Activated T-helper 17 cell treated with anti-CD3 and anti-CD28 coated beads, Interleukin-2, amount 50 U/mL, for 72 hours (primary cell): ENCODE data around the gene GRID1. TPM values are rescaled to one million over a fixed set of nuclear protein-coding genes. Genes with fewer than 3 reads are reported as not detected.
A peak's percentile ranks its signal among the peaks of the same experiment; 100 is the strongest.

ENCODE experiments used
- ATAC-seq: fragments of 150-1000 bp; cut with Tn5 transposase; replicated peaks from 2 replicates; pipeline ENCODE4 v1.10.0; 2021; ENCODE audit warnings: mild to moderate bottlenecking, moderate library complexity
- H3K27ac Mint-ChIP-seq: one replicate; pipeline ENCODE4 v1.8.0; 2022; ENCODE audit warnings: mixed read lengths
- H3K27me3 Mint-ChIP-seq: one replicate; pipeline ENCODE4 v1.8.0; 2022; ENCODE audit warnings: mixed read lengths
- H3K36me3 Mint-ChIP-seq: one replicate; pipeline ENCODE4 v1.8.0; 2022; ENCODE audit warnings: low read depth, mild to moderate bottlenecking, mixed read lengths
- H3K4me1 Mint-ChIP-seq: one replicate; pipeline ENCODE4 v1.8.0; 2022; ENCODE audit warnings: mixed read lengths
- H3K4me3 Mint-ChIP-seq: one replicate; pipeline ENCODE4 v1.8.0; 2022; ENCODE audit warnings: mild to moderate bottlenecking, mixed read lengths
- H3K9me3 Mint-ChIP-seq: one replicate; pipeline ENCODE4 v1.8.0; 2022; ENCODE audit warnings: mixed read lengths
- total RNA-seq, 2 donors: library from RNA; stranded (reverse); gene quantifications; one replicate each; pipeline ENCODE4 v1.2.3, GENCODE V29; 2022

Gene GRID1
- total RNA-seq, 2 donors from 2014 or later: not detected

DNA sequence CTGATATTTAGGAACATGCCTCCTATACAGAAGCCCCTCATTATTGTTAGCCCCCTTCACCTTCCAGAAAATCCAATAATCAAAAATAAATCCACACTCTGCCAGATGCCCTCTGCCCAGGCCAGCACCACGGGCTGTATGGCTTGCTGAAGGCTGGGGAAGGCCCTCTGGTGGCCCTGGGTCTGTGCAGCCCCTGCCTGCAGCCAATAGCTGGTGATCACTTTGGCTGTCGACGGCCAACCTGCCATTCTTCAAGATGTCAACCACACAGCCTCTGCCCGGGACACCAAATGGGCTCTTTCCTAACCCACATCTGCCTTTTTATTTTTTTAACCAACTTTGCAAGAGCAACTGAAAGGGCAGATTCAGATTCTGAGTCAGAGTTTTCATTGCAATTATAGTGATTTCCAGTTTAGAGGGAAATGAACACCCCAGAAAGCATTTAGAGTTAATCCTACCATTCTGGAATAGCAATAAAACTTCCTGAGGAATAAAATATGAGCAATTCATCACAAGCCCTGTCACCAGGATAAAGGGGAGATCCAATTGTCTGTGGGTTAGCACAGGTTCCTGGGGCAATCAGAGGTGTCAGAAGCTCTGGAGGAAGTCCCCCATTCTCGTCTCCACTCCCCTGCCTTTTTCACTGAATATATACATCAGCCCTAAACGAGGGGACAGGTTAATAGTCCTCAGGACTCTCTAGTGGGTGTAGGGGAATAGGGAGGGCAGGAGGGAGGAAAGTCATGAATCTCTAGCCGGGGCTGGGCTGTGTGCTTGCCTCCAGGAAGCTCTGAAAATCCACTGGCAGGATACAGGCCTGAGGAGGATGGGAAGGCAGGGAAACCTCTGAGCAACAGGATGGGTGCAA is 211.3 kb downstream of the GRID1 start:
- peaks cover 19% of the 10 kb centered on the region for H3K27me3 Mint-ChIP-seq
- H3K9me3 Mint-ChIP-seq: no peaks in the 10 kb centered on the region
- no peaks in the 10 kb centered on the region for H3K4me1 Mint-ChIP-seq
- no peak overlapping the region for H3K27ac Mint-ChIP-seq
- ATAC-seq: no peak
- H3K36me3 Mint-ChIP-seq: no peaks in the 10 kb centered on the region
- H3K4me3 Mint-ChIP-seq: no peak overlapping the region

- H3K36me3 Mint-ChIP-seq: no peaks in the 10 kb centered on the region
- no peak overlapping the region for H3K4me3 Mint-ChIP-seq
- H3K27me3 Mint-ChIP-seq: peaks cover 13% of the 10 kb centered on the region
- H3K9me3 Mint-ChIP-seq: no peaks in the 10 kb centered on the region
- H3K27ac Mint-ChIP-seq: no peak overlapping the region
- no peaks in the 10 kb centered on the region for H3K4me1 Mint-ChIP-seq
- no peak for ATAC-seq
These were observed 212.8 kb downstream of the GRID1 start for GRCh38 chr10:86153751-86154150.

DNA sequence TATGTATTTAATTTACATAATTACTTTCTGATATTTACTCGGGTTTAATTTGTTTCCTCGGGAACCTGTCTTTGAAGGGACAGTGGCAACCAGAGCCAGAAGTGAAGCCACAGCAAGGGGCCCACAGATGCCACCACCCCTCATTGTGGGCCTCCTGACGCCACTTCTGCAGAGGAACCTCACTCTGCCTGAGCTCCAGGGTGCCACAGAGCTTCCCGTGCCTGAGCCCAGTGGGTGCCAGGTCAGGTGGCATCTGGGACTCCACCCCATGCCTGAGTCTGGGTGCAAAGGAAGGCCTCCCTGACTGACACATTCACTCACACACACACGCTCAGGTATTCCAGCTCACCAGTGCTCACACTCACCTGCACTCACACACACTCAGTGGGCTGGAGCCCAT is 213.7 kb downstream of the GRID1 start:
- Mint-ChIP-seq H3K9me3 (no peaks in the 10 kb centered on the region), H3K27me3 (peaks cover 13% of the 10 kb centered on the region), H3K27ac (no peak overlapping the region), H3K4me1 (no peaks in the 10 kb centered on the region), H3K36me3 (no peaks in the 10 kb centered on the region), H3K4me3 (no peak overlapping the region)
- no peak for ATAC-seq

GRCh38 chr10:86152354-86152753 is 214.2 kb downstream of the GRID1 start:
- Mint-ChIP-seq H3K4me3 (no peak overlapping the region), H3K9me3 (no peaks in the 10 kb centered on the region), H3K4me1 (no peaks in the 10 kb centered on the region), H3K27me3 (peaks cover 13% of the 10 kb centered on the region), H3K36me3 (no peaks in the 10 kb centered on the region), H3K27ac (no peak overlapping the region)
- ATAC-seq: no peak

DNA sequence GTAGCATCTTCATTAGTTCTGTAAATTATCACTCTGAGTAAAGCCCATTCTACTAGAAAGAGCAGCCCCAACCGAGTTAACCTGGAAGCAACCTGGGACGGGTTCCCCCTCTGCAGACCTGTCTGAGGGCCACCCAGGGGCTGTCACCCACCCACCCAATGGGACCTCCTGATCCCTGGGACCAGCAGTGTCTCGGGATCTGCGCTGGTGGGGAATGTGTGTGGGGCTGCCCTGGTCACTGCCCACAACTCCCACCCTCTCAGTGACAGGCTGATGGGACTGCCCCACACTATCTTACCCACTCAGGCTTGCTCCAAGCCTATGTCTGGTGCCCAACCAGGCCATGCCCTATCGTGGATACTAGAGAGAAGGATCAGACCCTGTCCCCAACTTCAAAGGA is 215.0 kb downstream of the GRID1 start:
- Mint-ChIP-seq H3K36me3 (no peaks in the 10 kb centered on the region), H3K27ac (no peak overlapping the region), H3K4me1 (no peaks in the 10 kb centered on the region), H3K27me3 (peaks cover 11% of the 10 kb centered on the region), H3K4me3 (no peak overlapping the region), H3K9me3 (no peaks in the 10 kb centered on the region)
- ATAC-seq: no peak

- Mint-ChIP-seq H3K9me3 (no peaks in the 10 kb centered on the region), H3K27me3 (peaks cover 11% of the 10 kb centered on the region), H3K27ac (no peak overlapping the region), H3K36me3 (no peaks in the 10 kb centered on the region), H3K4me1 (no peaks in the 10 kb centered on the region), H3K4me3 (no peak overlapping the region)
- no peak for ATAC-seq
These were observed 217.3 kb downstream of the GRID1 start for GRCh38 chr10:86149257-86149656.

- H3K27ac Mint-ChIP-seq: no peak overlapping the region
- no peak overlapping the region for H3K4me3 Mint-ChIP-seq
- no peaks in the 10 kb centered on the region for H3K36me3 Mint-ChIP-seq
- H3K4me1 Mint-ChIP-seq: no peaks in the 10 kb centered on the region
- H3K27me3 Mint-ChIP-seq: peaks cover 11% of the 10 kb centered on the region
- no peaks in the 10 kb centered on the region for H3K9me3 Mint-ChIP-seq
- no peak for ATAC-seq
These were observed 218.5 kb downstream of the GRID1 start for GRCh38 chr10:86148117-86148516.

- Mint-ChIP-seq H3K27me3 (peaks cover 8% of the 10 kb centered on the region), H3K4me3 (no peak overlapping the region), H3K27ac (no peak overlapping the region), H3K9me3 (no peaks in the 10 kb centered on the region), H3K36me3 (no peaks in the 10 kb centered on the region), H3K4me1 (no peaks in the 10 kb centered on the region)
- ATAC-seq: no peak
These were observed 222.3 kb downstream of the GRID1 start for GRCh38 chr10:86144301-86144700.

DNA sequence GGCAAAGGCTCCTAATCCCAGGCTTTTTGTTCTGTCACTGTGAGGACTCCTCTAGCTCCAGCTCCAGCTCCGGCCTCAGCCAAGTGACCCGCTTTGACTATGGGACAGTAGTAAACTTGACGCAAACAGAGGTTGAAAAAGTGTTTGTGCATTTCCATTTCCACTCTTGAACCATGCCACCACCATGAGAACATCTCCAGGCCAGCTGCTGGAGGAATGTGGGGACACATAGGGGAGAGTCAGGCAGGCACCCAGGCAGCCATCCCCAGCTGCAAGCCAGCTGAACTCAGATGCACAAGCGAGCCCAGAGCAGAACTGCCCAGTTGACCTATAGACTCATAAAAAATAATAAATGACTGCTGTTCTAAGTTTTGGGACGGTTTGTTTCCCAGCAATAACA is 224.7 kb downstream of the GRID1 start:
- H3K27ac Mint-ChIP-seq: no peak overlapping the region
- H3K36me3 Mint-ChIP-seq: no peaks in the 10 kb centered on the region
- no peaks in the 10 kb centered on the region for H3K9me3 Mint-ChIP-seq
- peaks cover 8% of the 10 kb centered on the region for H3K27me3 Mint-ChIP-seq
- ATAC-seq: no peak
- no peak overlapping the region for H3K4me3 Mint-ChIP-seq
- H3K4me1 Mint-ChIP-seq: no peaks in the 10 kb centered on the region

DNA sequence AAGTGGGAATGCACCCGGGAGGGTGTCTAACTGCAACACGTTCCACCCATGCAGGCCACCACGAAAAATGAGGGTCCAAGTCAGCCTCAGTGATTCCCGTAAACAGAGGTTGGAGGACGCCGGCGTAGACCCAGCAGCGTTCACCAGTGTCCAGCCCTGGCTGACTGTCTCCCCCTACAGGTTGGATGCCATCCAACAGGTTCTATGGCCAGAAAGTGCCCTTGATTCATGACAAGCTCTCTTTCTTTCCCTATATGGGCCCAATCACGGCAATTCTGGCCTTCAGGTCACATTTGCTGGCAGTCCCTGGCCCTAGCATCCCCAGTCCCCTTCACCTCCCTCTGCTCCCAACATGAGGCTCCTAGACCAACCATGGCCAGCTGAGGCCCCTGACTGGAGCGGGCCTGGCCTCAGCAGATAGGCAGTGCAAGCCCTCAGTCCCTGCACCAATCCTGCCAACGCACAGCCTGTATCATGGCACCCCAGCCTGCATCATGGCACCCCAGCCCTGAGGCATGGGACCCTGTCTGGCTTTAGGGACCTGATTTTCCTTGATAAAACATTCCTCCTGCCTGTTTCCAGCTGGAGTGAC is 227.4 kb downstream of the GRID1 start:
- no peak overlapping the region for H3K4me3 Mint-ChIP-seq
- H3K36me3 Mint-ChIP-seq: no peaks in the 10 kb centered on the region
- ATAC-seq: peak; percentile 20

DNA sequence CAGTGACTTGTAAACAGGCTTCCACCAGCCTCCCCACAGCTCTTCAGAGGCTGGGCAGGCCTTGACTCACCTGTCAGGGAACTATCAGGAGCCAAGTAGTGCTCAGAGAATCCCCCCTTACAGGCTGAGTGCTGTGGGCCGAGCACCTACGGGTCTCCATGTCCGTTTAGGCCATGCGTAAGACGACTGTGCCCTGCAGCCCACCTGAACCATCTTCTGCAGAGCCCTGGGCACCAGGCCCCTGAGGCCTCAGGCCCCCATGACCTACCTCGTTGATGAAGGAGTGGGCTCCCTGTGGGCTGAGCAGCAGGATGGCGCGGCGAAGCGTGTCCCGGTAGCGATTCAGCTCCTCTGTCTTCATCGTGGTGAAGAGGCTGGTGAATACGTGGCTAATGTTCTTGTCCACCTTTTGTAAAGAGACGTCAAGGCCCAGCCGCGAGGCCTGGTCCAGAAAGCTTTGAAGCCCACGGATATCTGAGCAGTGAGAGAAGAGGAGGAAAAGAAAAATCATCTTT is 228.0 kb downstream of the GRID1 start:
- no peaks in the 10 kb centered on the region for H3K4me1 Mint-ChIP-seq
- H3K27me3 Mint-ChIP-seq: no peaks in the 10 kb centered on the region
- no peak overlapping the region for H3K27ac Mint-ChIP-seq
- no peak for ATAC-seq
- no peak overlapping the region for H3K4me3 Mint-ChIP-seq
- H3K9me3 Mint-ChIP-seq: no peaks in the 10 kb centered on the region
- H3K36me3 Mint-ChIP-seq: no peaks in the 10 kb centered on the region

More for the DNA sequence above, 227.4 kb downstream of the GRID1 start:
- Mint-ChIP-seq H3K27ac (no peak overlapping the region), H3K9me3 (no peaks in the 10 kb centered on the region), H3K27me3 (no peaks in the 10 kb centered on the region), H3K4me1 (no peaks in the 10 kb centered on the region)

- no peaks in the 10 kb centered on the region for H3K27me3 Mint-ChIP-seq
- ATAC-seq: no peak
- H3K27ac Mint-ChIP-seq: no peak overlapping the region
- H3K36me3 Mint-ChIP-seq: no peaks in the 10 kb centered on the region
- no peak overlapping the region for H3K4me3 Mint-ChIP-seq
- H3K4me1 Mint-ChIP-seq: no peaks in the 10 kb centered on the region
- no peaks in the 10 kb centered on the region for H3K9me3 Mint-ChIP-seq
These were observed 229.0 kb downstream of the GRID1 start for GRCh38 chr10:86137561-86137960.

DNA sequence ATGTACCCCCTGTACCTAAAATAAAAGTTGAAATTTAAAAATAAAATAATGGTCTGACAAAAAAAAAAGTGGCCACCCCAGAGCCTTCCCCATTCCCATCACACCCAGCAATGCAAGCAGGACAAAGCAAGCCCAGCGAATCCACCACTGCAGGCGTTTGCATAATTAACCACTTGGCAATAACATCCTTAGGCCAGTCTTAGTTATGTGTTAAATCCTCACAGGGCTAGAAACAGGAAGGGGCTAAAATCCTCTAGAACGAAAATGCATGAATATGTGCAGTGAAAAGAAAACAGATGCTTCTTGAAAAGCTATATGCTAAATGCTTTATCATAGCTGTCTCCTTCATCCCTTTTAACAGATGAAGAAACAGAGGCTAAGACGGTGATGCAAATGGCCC is 229.7 kb downstream of the GRID1 start:
- no peaks in the 10 kb centered on the region for H3K27me3 Mint-ChIP-seq
- H3K36me3 Mint-ChIP-seq: no peaks in the 10 kb centered on the region

GRCh38 chr10:86135191-86135590 is 231.4 kb downstream of the GRID1 start:
- no peak for ATAC-seq
- no peaks in the 10 kb centered on the region for H3K9me3 Mint-ChIP-seq
- no peaks in the 10 kb centered on the region for H3K27me3 Mint-ChIP-seq
- H3K4me3 Mint-ChIP-seq: no peak overlapping the region
- no peaks in the 10 kb centered on the region for H3K4me1 Mint-ChIP-seq
- H3K27ac Mint-ChIP-seq: no peak overlapping the region
- no peaks in the 10 kb centered on the region for H3K36me3 Mint-ChIP-seq

More for the DNA sequence above, 229.7 kb downstream of the GRID1 start:
- Mint-ChIP-seq H3K9me3 (no peaks in the 10 kb centered on the region), H3K4me3 (no peak overlapping the region), H3K4me1 (no peaks in the 10 kb centered on the region), H3K27ac (no peak overlapping the region)
- no peak for ATAC-seq
